ACC112 (cell line): ENCODE measurements around the gene MT1X.

ENCODE experiments used
- H2AFZ ChIP-seq: fragments of 200-600 bp; sonication (generic); one replicate; pipeline ENCODE4 v1.6.0; 2017; ENCODE audit warnings: antibody characterized with exemption, low read length; ENCODE audit not compliant: unreplicated experiment
- H3K27ac ChIP-seq: fragments of 200-600 bp; sonication (generic); 2 replicates; pipeline ENCODE4 v1.5.1; 2014; ENCODE audit warnings: low read depth, mild to moderate bottlenecking, antibody characterized with exemption, low read length, moderate library complexity
- H3K27me3 ChIP-seq: fragments of 200-600 bp; sonication (generic); 2 replicates; pipeline ENCODE4 v1.6.1; 2014; ENCODE audit warnings: mild to moderate bottlenecking, antibody characterized with exemption, low read length, moderate library complexity, mixed read lengths; ENCODE audit not compliant: insufficient read depth
- H3K36me3 ChIP-seq: fragments of 200-600 bp; sonication (generic); 2 replicates; pipeline ENCODE4 v1.6.1; 2016; ENCODE audit warnings: mild to moderate bottlenecking, antibody characterized with exemption, low read length, moderate library complexity, mixed read lengths; ENCODE audit not compliant: insufficient read depth
- H3K4me1 ChIP-seq: fragments of 200-600 bp; sonication (generic); one replicate; pipeline ENCODE4 v1.6.1; 2016; ENCODE audit warnings: low read length, mixed read lengths; ENCODE audit not compliant: insufficient read depth, unreplicated experiment, control insufficient read depth
- H3K4me3 ChIP-seq: fragments of 200-600 bp; sonication (generic); 2 replicates; pipeline ENCODE4 v1.5.1; 2014; ENCODE audit warnings: mild to moderate bottlenecking, low read depth, low read length
- H3K79me2 ChIP-seq: fragments of 200-600 bp; sonication (generic); one replicate; pipeline ENCODE4 v1.6.0; 2016; ENCODE audit warnings: low read length; ENCODE audit not compliant: control insufficient read depth, unreplicated experiment, insufficient read depth

Gene MT1X

GRCh38 chr16:56681939-56682702 is at the start of gene MT1X:
Gene MT1X (plus strand): TSS chr16:56682470. CDS start chr16:56682541, 71 bp downstream.
- Histone ChIP-seq H3K27me3 (no peaks in the 10 kb centered on the region), H2AFZ (peak within 1 kb of the TSS; percentile 89), H3K36me3 (no peaks in the 10 kb centered on the region), H3K4me1 (peaks cover 19% of the 10 kb centered on the region), H3K4me3 (peak within 1 kb of the TSS; percentile 91), H3K79me2 (peaks cover 7% of the 10 kb centered on the region), H3K27ac (no peak within 1 kb of the TSS)

GRCh38 chr16:56632848-56633365 is 49.4 kb upstream of the MT1X start:
- H3K36me3 ChIP-seq, result no peaks in the 10 kb centered on the region
- peak overlapping the region; percentile 82 for H3K4me3 ChIP-seq
- no peaks in the 10 kb centered on the region for H3K79me2 ChIP-seq
- H3K27ac ChIP-seq, result no peak overlapping the region
- H3K27me3 ChIP-seq, result 0 out of 2 replicates have a peak, but pooled peaks cover 5% of the 10 kb centered on the region
- peak overlapping the region; percentile 95 for H2AFZ ChIP-seq
- no peaks in the 10 kb centered on the region for H3K4me1 ChIP-seq

GRCh38 chr16:56633535-56633934 is 48.7 kb upstream of the MT1X start:
- Histone ChIP-seq H3K4me1 (peaks cover under 1% of the 10 kb centered on the region), H3K27ac (no peak overlapping the region), H3K4me3 (no peak overlapping the region; the same call in 1 of the 2 replicates), H2AFZ (no peak overlapping the region), H3K27me3 (0 out of 2 replicates have a peak, but pooled peaks cover 6% of the 10 kb centered on the region), H3K36me3 (no peaks in the 10 kb centered on the region), H3K79me2 (no peaks in the 10 kb centered on the region)

GRCh38 chr16:56634715-56635440 is 47.4 kb upstream of the MT1X start:
- Histone ChIP-seq H2AFZ (no peak overlapping the region), H3K27ac (no peak overlapping the region), H3K4me3 (no peak overlapping the region), H3K79me2 (no peaks in the 10 kb centered on the region), H3K4me1 (peaks cover 8% of the 10 kb centered on the region), H3K36me3 (no peaks in the 10 kb centered on the region), H3K27me3 (peaks cover 9% of the 10 kb centered on the region; the same call in 1 of the 2 replicates)

- H3K27ac ChIP-seq, result no peak overlapping the region
- no peaks in the 10 kb centered on the region for H3K36me3 ChIP-seq
- peaks cover 9% of the 10 kb centered on the region; the same call in 1 of the 2 replicates for H3K27me3 ChIP-seq
- H3K4me1 ChIP-seq, result peaks cover 8% of the 10 kb centered on the region
- no peaks in the 10 kb centered on the region for H3K79me2 ChIP-seq
- no peak overlapping the region for H3K4me3 ChIP-seq
- H2AFZ ChIP-seq, result no peak overlapping the region
Observed at GRCh38 chr16:56635441-56635967, 46.8 kb upstream of the MT1X start.

- H3K4me1 ChIP-seq, result peaks cover 8% of the 10 kb centered on the region
- no peaks in the 10 kb centered on the region for H3K79me2 ChIP-seq
- H3K27ac ChIP-seq, result no peak overlapping the region
- H3K27me3 ChIP-seq, result peaks cover 9% of the 10 kb centered on the region; the same call in 1 of the 2 replicates
- H3K36me3 ChIP-seq, result no peaks in the 10 kb centered on the region
- H3K4me3 ChIP-seq, result no peak overlapping the region
- H2AFZ ChIP-seq, result no peak overlapping the region
Observed at GRCh38 chr16:56636616-56637413, 45.5 kb upstream of the MT1X start.

GRCh38 chr16:56637814-56638750 is 44.2 kb upstream of the MT1X start, which contains the start of gene MT1A:
Gene MT1A (plus strand): TSS chr16:56638666. CDS start chr16:56638739, 73 bp downstream.
- H3K4me1 ChIP-seq, result peaks cover 13% of the 10 kb centered on the region
- H2AFZ ChIP-seq, result peak within 1 kb of the TSS; percentile 74
- peaks cover 9% of the 10 kb centered on the region; the same call in 1 of the 2 replicates for H3K27me3 ChIP-seq
- H3K36me3 ChIP-seq, result no peaks in the 10 kb centered on the region
- H3K4me3 ChIP-seq, result peak within 1 kb of the TSS; percentile 78
- H3K79me2 ChIP-seq, result no peaks in the 10 kb centered on the region
- H3K27ac ChIP-seq, result no peak within 1 kb of the TSS

GRCh38 chr16:56639045-56639444 is 43.2 kb upstream of the MT1X start:
- Histone ChIP-seq H3K79me2 (no peaks in the 10 kb centered on the region), H3K4me3 (peak overlapping the region; percentile 78), H2AFZ (peak overlapping the region; percentile 15), H3K36me3 (no peaks in the 10 kb centered on the region), H3K4me1 (peaks cover 23% of the 10 kb centered on the region), H3K27ac (no peak overlapping the region), H3K27me3 (peaks cover 9% of the 10 kb centered on the region; the same call in 1 of the 2 replicates)

GRCh38 chr16:56640076-56640475 is 42.2 kb upstream of the MT1X start:
- Histone ChIP-seq H3K27me3 (peaks cover 9% of the 10 kb centered on the region; the same call in 1 of the 2 replicates), H3K79me2 (no peaks in the 10 kb centered on the region), H2AFZ (no peak overlapping the region), H3K36me3 (no peaks in the 10 kb centered on the region), H3K27ac (no peak overlapping the region), H3K4me1 (peaks cover 23% of the 10 kb centered on the region), H3K4me3 (no peak overlapping the region)
